Suprapubic skin (tissue), 4 donors: ENCODE results near the gene INPP5A. TPM values are rescaled to one million over a fixed set of nuclear protein-coding genes. Genes with fewer than 3 reads are reported as not detected.
"Not testable (repeated sequence)": the region's sequence is repeated elsewhere in the genome, so short reads cannot be mapped to it uniquely, and the experiment has no call there.

Experiments
- DNase-seq, 2 donors: peaks; one replicate each; pipeline ENCODE4 v3.0.0-alpha.2; 2019; ENCODE audit warnings: low spot score in 2 of 2
- H3K27ac ChIP-seq: fragments of 200-600 bp; sonication (generic); one replicate; pipeline ENCODE4 v1.5.1; 2019
- H3K27me3 ChIP-seq: fragments of 200-600 bp; sonication (generic); one replicate; pipeline ENCODE4 v1.5.1; 2019
- H3K36me3 ChIP-seq: fragments of 200-600 bp; sonication (generic); one replicate; pipeline ENCODE4 v1.5.1; 2019
- H3K4me1 ChIP-seq: fragments of 200-600 bp; sonication (generic); one replicate; pipeline ENCODE4 v1.5.1; 2019
- H3K4me3 ChIP-seq: fragments of 200-600 bp; sonication (generic); one replicate; pipeline ENCODE4 v1.5.1; 2019; ENCODE audit warnings: mild to moderate bottlenecking
- H3K9me3 ChIP-seq: fragments of 200-600 bp; sonication (generic); one replicate; pipeline ENCODE4 v1.5.1; 2019
- EP300 ChIP-seq: sonication (generic); formaldehyde crosslinking; IDR thresholded peaks from one replicate; pipeline ENCODE4 v1.6.1; 2017; ENCODE audit warnings: antibody characterized with exemption
- POLR2A ChIP-seq, 2 donors: fragments of 450-650 bp; IDR thresholded peaks; one replicate each; pipeline ENCODE4 v1.6.1; 2017; ENCODE audit warnings: antibody characterized with exemption in 2 of 2, mild to moderate bottlenecking in 2 of 2, moderate library complexity in 2 of 2
- POLR2AphosphoS5 ChIP-seq, 3 donors: sonication (generic); formaldehyde crosslinking; IDR thresholded peaks; one replicate each; pipeline ENCODE4 v1.6.1; 2017; ENCODE audit warnings: antibody characterized with exemption in 3 of 3
- WGBS: methylation state at CpG from one replicate; pipeline ENCODE4 v1.1.5; 2018; 5-methylcytosine and 5-hydroxymethylcytosine counted together
- total RNA-seq, 4 donors: library from RNA; depleted of rRNA; stranded (reverse); fragments of >200 nt; gene quantifications; one replicate each; pipeline ENCODE4 v1.1.0, GENCODE V29; 2016
- TF ChIP-seq, protein P1 (sequence below), 2 donors: fragments of 200-600 bp in 1 of 2; fragments of 450-650 bp in 1 of 2; sonication (generic) in 1 of 2; IDR thresholded peaks; one replicate each; pipeline ENCODE4 v1.5.1; 2016 to 2019; ENCODE audit warnings: antibody characterized with exemption in 2 of 2, mild to moderate bottlenecking in 1 of 2, moderate library complexity in 1 of 2

The INPP5A gene
- total RNA-seq, 4 donors from 2014 or later: 28.1 to 39.1 (median 32.3) TPM

DNA sequence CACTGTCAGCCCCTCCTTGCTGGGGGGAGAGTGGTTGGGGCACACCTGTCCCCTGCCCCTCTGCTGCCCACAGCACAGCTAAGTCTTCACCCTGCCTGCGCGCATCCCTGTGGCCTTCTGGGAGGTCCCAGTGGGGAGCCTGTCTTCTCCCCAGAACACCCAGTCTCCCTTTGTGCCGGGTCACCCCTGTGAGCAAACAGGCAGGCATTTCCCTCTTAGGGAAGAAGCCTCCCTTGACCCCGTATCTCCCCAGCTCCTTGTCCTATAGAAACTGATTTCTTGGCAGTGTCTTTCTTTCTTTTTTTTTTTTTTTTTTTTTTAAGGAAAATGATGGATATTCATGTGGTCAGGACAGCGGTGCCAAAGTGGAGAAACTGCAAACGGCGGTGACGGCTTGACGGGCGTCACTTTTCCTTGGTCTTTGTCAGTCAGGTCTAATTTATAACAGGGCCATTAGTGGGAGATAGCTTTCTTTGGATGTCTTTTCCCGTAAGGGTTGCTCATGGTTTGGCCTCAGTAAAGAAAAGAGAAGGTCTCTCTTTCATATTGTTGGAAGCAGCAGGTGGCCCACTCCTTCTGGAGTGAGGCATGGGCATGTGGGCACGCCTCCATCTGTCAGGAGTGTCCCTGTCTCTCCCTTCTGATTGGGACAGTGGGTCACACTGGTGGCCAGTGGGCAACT lies 133.1 kb downstream of the INPP5A start:
- H3K4me3 ChIP-seq: no peak overlapping the region
- TF ChIP-seq EP300: no peak
- TF ChIP-seq, protein P1, sequence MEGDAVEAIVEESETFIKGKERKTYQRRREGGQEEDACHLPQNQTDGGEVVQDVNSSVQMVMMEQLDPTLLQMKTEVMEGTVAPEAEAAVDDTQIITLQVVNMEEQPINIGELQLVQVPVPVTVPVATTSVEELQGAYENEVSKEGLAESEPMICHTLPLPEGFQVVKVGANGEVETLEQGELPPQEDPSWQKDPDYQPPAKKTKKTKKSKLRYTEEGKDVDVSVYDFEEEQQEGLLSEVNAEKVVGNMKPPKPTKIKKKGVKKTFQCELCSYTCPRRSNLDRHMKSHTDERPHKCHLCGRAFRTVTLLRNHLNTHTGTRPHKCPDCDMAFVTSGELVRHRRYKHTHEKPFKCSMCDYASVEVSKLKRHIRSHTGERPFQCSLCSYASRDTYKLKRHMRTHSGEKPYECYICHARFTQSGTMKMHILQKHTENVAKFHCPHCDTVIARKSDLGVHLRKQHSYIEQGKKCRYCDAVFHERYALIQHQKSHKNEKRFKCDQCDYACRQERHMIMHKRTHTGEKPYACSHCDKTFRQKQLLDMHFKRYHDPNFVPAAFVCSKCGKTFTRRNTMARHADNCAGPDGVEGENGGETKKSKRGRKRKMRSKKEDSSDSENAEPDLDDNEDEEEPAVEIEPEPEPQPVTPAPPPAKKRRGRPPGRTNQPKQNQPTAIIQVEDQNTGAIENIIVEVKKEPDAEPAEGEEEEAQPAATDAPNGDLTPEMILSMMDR (IDR thresholded peaks at IDR 0.05): no peak
- H3K27me3 ChIP-seq: no peaks in the 10 kb centered on the region
- WGBS: 94% methylated on average over 12 of the region's 12 CpGs
- H3K4me1 ChIP-seq: no peaks in the 10 kb centered on the region
- H3K27ac ChIP-seq: no peak overlapping the region
- peak; percentile 42 to 55 for DNase-seq
- no peaks in the 10 kb centered on the region for H3K9me3 ChIP-seq
- H3K36me3 ChIP-seq: no peaks in the 10 kb centered on the region

DNA sequence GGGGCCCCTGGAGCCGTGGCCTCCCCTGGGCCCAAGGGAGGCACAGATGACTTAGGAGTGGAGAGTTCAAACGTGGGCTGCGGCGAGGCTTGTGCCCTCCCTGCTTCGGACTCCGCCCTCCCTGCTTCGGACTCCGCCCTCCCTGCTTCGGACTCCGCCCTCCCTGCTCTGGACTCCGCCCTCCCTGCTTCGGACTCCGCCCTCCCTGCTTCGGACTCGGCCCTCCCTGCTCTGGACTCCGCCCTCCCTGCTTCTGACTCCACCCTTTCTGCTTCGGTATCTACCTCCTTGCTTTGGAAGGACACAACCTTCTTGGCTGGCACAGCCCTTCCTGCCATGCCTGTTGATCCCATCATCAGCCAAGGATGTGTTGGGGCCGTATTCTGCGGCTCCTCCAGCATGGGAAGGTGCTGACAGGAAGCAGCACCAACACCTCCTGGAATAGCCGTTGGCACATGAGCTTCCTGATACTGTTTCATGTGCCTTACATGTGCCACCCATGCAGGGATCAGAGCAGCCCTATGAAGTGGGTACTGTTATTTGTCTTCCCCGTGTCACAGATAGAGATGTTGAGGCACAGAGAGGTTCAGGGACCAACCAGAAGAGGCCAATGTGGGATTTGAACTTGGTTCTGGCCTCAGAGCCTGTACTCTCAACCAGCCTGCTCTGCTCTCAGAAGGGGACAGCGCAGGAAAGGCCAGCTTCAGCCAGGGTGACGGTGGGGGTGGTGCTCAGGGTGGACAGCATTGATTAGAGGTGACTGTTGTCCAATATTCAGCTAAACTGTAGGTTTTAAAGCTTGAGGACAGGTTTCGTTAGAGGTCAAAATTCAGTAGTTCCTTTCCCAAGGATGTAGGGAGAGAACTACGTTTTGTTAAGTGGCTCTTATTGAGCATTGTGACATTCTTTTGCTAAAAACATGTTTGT lies 133.9 kb downstream of the INPP5A start:
- no peaks in the 10 kb centered on the region for H3K27me3 ChIP-seq
- WGBS: 92% methylated on average over 25 of the region's 25 CpGs
- no peaks in the 10 kb centered on the region for H3K4me1 ChIP-seq
- no peaks in the 10 kb centered on the region for H3K9me3 ChIP-seq
- peak; percentile 44 to 67 for DNase-seq
- H3K4me3 ChIP-seq: no peak overlapping the region
- TF ChIP-seq POLR2A (IDR thresholded peaks at IDR 0.05) (no peak), EP300 (no peak), POLR2AphosphoS5 (IDR thresholded peaks at IDR 0.05) (no peak)
- TF ChIP-seq, protein P1 (IDR thresholded peaks at IDR 0.05): no peak
- H3K27ac ChIP-seq: no peak overlapping the region
- H3K36me3 ChIP-seq: no peaks in the 10 kb centered on the region

DNA sequence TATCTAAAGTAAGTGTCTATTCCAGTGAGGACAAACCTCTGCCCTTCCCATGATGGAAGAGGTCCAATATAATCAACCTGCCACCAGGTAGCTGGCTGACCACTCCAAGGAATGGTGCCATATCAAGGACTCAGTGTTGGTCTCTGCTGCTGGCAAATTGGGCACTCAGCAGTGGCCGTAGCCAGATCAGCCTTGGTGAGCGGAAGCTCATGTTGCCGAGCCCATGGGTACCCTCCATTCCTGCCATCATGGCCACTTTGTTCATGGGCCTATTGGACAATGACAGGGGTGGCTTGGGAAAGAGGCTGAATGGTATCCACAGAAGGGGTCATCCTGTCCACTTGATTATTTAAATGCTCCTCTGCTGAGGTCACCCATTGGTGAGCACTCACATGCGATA lies 136.2 kb downstream of the INPP5A start:
- H3K27ac ChIP-seq, H3K9me3 ChIP-seq, H3K4me1 ChIP-seq, H3K36me3 ChIP-seq, H3K4me3 ChIP-seq, H3K27me3 ChIP-seq: not testable (repeated sequence)
- WGBS: 95% methylated on average over 4 of the region's 4 CpGs
- DNase-seq: peak; percentile 25 to 35

DNA sequence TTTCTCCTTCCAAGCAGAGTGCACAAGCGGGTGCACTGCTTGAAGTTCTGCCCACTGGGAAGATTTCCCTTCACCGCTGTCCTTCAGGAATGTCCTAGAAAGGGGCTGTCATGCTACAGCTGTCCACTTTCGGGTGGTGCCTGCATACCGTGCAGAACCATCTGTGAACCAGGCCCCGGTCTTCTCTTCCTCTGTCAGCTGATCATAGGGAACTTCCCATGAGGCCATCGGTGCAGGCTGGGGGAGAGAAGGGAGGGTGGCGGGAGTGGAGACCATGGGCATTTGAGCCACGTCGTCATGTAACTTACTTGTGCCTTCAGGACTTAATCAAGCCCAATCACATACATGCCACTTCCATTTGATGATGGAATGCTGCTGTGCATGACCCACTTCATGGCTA lies 136.7 kb downstream of the INPP5A start:
- H3K36me3 ChIP-seq: no peaks in the 10 kb centered on the region
- H3K4me1 ChIP-seq: no peaks in the 10 kb centered on the region
- DNase-seq: peak; percentile 12 to 17
- no peaks in the 10 kb centered on the region for H3K9me3 ChIP-seq
- TF ChIP-seq POLR2AphosphoS5 (IDR thresholded peaks at IDR 0.05) (no peak), POLR2A (IDR thresholded peaks at IDR 0.05) (no peak), EP300 (no peak)
- TF ChIP-seq, protein P1 (IDR thresholded peaks at IDR 0.05): no peak
- no peak overlapping the region for H3K27ac ChIP-seq
- 87% methylated on average over 8 of the region's 9 CpGs for WGBS
- no peak overlapping the region for H3K4me3 ChIP-seq
- H3K27me3 ChIP-seq: no peaks in the 10 kb centered on the region

DNA sequence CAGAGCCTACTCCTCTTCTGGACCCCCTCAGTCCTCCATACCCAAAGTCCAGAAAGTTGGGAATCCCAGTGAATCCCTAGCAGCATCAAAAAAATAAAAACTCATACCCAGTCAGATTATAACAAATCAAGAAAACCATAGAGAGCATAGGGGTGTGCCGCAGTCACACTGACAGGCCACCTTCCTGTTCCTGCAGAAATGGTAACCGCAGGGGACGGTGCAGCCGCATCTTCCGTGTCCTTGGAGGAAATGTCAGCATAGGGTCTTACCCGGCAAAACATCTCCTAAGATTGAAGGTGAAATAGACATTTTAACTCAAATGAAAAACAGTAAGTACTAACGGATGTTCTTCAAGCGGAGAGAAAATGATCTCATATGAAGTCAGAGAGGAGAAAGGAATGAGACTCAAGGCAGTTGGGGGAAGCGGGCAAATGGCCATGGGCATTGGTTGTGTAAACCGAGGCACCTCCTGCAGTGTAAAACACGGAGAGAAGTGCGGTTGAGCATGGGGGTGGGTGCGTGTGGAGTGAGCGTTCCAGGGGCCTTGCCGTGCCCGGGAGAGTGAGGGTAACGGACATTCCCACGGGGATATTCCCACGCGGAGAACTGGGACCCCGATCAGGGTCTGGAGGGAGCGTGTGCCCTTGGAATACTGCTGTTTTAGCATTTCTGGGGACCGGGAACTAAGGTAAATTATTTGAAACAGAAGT lies 137.6 kb downstream of the INPP5A start:
- H3K27ac ChIP-seq: no peak overlapping the region
- 93% methylated on average over 23 of the region's 23 CpGs for whole genome bisulfite sequencing
- no peak overlapping the region for H3K4me3 ChIP-seq
- no peak for TF ChIP-seq POLR2A (IDR thresholded peaks at IDR 0.05)
- TF ChIP-seq POLR2AphosphoS5 (IDR thresholded peaks at IDR 0.05): no peak
- TF ChIP-seq, protein P1 (IDR thresholded peaks at IDR 0.05): no peak
- TF ChIP-seq EP300: no peak
- H3K4me1 ChIP-seq: no peaks in the 10 kb centered on the region
- no peaks in the 10 kb centered on the region for H3K9me3 ChIP-seq
- no peaks in the 10 kb centered on the region for H3K36me3 ChIP-seq
- H3K27me3 ChIP-seq: no peaks in the 10 kb centered on the region
- DNase-seq: peak; percentile 31 to 72
